GM21529 (cell line): Measurements from ENCODE around the gene MTLN.
"Not testable (repeated sequence)": the region's sequence is repeated elsewhere in the genome, so short reads cannot be mapped to it uniquely, and the experiment has no call there.

Source experiments
- ATAC-seq: cut with Tn5 transposase; IDR thresholded peaks from one replicate; pipeline ENCODE4 v1.9.1; 2021; ENCODE audit not compliant: unreplicated experiment

Gene MTLN, protein sequence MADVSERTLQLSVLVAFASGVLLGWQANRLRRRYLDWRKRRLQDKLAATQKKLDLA

GRCh38 chr2:110211938-110212858, at the start of gene MTLN:
Gene MTLN, minus strand, starts transcription at chr2:110212547. Its CDS starts 22 bp downstream, at chr2:110212525.
- peak; percentile 91 for ATAC-seq

GRCh38 chr2:110261910-110262309, 49.6 kb upstream of the MTLN start:
- ATAC-seq: not testable (repeated sequence)

DNA sequence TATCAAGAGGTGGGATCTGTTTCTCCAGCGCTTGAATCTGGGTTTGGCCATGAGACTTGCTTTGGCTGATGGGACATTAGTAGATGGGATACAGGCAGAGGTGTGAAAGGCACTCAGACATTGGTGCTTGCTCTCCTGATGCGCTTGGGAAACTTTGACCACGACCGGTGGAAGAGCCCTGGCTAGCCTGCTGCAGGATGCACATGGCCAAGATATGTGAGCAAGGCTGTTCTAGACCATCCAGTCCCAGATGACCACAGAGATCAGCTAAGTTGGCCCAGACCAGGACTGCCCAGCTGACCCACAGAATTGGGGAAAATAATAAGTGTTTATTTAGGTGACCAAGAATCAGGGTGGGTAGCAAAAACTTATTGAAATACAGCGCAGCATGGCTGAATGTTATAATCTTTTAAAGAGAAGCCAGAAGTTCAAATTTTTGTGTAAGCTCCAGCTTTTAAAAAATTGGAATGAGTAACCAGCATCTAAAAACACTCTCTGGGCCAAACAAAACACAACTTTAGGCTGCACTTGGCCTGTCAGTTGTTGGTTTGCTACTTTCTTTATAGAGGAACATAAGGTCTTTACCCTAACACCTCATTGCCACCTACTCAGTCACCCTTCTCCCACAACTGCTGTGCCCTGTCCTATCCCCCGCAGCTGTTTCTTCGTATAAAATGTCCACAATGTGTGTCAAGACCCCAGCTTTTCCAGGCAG, 35.9 kb upstream of the MTLN start:
- ATAC-seq: not testable (repeated sequence)

DNA sequence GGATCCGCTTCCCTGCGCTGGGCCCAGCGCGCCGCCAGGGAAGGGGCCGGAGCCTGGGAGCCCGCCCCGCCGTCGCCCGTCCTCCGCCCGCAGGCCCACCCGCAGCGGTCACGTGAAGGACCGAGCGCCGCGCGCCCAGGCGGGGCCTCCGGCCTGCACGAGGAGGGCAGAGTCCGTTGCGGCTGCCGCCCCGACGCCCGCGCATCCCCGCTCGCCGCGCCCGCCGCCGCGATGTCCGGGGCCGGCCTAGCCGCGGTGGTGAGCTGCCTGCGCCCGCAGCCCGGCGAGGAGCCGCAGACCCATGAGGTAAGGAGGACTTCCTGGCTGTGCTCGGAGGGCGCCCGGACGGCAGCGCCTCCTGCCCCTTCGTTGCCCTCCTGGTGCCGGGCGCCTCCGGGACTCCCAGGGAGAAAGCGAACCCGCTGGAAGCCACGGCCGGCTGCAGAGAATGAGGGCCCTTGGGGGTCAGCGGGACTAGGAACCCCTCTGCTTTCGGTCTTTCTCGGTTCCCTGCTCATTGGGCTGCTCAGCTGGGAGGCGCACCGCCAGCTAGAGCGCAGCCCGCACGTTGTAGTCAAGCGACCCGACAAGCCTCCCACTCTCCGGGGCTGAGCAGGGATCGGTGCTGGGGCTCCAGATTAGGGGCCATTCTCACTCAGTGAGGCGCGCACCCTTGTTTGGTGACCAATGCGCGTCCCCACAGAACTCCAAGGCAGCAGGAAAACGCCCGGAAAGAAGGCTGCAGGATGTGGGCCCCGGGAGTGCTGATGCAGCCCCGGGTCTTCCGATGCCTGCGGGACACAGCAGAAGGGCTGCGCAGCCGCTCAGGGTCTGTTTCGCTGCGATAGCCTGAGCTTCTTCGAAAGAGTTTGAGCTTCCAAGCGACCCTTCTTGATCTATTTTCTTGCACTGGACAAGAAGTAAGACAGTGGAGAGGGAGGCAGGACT, 33.4 kb upstream of the MTLN start:
- ATAC-seq: not testable (repeated sequence)

GRCh38 chr2:110243283-110243682, 30.9 kb upstream of the MTLN start:
- ATAC-seq: not testable (repeated sequence)

- not testable (repeated sequence) for ATAC-seq
These were observed 22.2 kb upstream of the MTLN start for GRCh38 chr2:110234514-110234913.

- ATAC-seq: not testable (repeated sequence)
These were observed 17.5 kb upstream of the MTLN start for GRCh38 chr2:110229886-110230285.

GRCh38 chr2:110222626-110223025, 10.3 kb upstream of the MTLN start:
- ATAC-seq: not testable (repeated sequence)

DNA sequence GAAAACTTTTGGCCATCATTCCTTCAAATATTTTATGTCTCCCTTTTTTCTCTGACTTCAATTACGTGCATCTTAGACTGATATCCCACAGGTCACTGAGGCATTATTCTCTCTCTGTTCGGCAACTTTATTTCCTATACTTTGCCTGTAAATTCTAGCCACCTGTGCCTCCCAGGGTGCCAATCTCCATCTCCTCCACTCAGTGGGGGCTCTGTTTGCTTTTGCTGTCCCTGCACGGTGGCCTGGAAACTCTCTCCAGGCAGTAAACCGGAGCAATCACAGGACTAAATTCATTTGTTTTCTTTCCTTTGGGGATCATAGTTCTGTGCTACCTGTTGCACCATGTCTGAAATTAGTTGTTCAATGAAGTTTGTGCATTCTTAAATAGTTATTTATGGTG, 9.6 kb upstream of the MTLN start:
- no peak for ATAC-seq

DNA sequence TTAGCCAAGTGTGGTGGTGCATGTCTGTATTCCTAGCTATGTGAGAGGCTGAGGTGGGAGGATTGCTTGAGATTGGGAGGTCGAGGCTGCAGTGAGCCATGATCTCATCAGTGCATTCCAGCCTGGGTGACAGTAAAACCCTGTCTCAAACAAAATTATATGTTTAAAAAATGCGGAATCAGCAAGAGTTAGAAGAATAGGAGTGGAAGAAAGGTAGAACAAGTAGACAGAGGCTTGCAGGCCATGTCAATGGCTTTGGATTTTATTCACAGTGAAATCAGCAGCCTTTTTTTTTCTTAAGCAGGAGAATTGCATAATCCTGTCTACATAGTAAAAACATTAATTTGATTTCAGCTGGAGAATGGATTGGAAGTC, 7.8 kb upstream of the MTLN start:
- no peak for ATAC-seq

DNA sequence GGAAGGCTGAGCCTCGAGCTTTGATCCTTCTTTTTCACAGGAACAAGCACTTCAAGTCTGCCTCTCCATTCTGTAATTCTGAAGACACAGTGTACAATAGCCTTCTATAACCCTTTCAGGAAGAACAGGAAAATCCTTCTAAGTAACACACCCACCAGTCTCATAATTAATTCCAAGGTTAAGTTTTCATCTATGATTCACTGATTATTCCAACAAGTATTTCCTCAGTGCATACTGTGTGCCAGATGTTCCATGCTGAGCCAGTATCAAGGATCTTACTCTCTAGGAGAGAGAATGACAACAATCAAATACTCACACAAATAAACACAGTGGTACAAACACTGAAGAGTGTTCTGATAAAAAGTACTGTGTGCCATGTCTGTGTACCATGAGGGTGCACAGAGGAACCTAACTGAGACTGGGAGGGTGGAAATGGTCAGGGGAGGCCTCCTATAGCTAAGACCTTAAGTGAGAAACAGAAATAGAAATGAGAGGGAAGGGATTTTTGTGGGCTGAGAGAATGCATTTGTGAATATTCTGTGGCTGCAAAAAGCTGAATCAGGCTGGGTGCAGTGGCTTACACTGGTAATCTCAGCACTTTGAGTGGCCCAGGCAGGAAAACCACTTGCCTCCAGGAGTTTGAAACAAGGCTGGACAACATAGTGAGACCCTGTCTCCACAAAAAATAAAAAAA, 7.3 kb upstream of the MTLN start:
- ATAC-seq: no peak

DNA sequence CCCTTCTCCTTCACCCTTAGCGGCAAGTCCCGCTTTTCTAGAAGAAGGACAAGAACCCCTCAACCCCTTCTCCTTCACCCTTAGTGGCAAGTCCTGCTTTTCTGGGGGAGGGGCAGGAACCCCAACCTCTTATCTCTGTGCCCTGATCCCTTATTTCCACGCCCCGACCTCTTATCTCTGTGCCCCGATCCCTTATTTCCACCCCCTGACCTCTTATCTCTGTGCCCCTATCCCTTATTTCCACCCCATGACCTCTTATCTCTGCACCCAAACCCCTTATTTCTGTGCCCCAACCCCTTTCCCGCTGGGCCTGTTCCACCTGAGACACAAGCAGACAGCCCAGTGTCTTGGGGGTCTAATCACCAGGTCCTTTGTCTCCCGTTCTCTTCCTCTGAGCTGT, 6.5 kb upstream of the MTLN start:
- not testable (repeated sequence) for ATAC-seq

DNA sequence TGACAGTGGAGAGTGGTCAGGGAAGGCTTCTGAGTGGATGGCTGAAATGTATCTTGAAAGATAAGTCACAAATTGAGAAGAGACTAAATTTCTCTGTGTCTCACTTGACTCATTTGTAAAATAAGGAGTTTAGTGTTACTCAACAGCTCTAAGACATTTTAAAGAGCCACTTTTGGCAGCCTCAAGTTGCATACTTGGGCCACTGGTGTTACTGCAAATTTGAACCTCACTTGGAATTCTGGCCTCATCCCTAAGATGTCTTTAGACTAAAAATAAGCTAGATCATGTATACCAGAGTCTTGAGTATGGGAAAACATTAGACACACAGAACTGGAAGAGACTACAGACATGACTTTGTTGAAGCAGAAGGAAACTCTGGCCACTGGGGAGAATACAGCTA, 4.5 kb upstream of the MTLN start:
- ATAC-seq: no peak

- no peak for ATAC-seq
These were observed 3.9 kb upstream of the MTLN start for GRCh38 chr2:110216199-110216598.

- ATAC-seq: no peak
These were observed 3.3 kb upstream of the MTLN start for GRCh38 chr2:110215566-110216158.

- no peak for ATAC-seq
These were observed 2.7 kb upstream of the MTLN start for GRCh38 chr2:110215091-110215490.

- not testable (repeated sequence) for ATAC-seq
These were observed 1.2 kb upstream of the MTLN start for GRCh38 chr2:110213522-110213921.

DNA sequence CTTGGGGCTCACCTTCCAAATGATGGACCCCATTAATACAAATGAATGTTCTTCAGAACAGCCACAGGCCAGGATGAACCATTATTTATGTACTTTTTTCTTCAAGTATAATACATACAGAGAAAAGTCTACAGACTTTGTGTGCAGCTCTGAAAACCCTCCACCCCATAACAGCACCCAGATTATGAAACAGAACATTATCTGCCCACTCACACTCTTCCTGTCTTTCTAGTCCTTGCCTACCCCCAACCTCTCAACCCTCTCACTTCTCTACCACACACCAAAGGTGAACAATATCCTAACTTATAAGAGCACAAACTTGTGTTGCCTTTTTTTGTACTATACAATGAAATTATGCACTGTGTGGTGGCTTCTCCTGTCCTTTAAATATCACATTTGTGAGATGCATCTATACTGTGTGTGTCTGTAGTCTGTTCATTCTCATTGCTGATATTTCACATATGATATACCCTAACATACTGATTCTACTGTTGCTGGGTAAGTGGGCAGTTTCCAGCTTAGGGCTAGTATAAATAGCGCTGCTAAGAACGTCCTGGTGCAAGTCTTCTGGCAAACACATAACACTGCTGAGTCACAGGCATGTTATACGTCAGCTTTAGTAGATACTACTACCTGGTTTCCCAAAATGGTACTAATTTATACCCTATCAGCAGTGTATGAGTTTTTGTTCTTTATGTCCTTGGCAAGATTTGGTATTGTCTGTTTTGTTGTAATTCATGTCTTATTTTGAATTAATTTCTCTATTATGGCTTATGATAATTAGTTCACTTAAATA, 6.5 kb downstream of the MTLN start:
- ATAC-seq: no peak
